GM18502 (cell line): ENCODE measurements around the gene NOTUM.
"Not testable (repeated sequence)": the region's sequence is repeated elsewhere in the genome, so short reads cannot be mapped to it uniquely, and the experiment has no call there.

Source experiments
- ATAC-seq: cut with Tn5 transposase; IDR thresholded peaks from one replicate; pipeline ENCODE4 v1.9.1; 2021; ENCODE audit warnings: mild to moderate bottlenecking; ENCODE audit not compliant: unreplicated experiment, poor library complexity

Gene NOTUM

DNA sequence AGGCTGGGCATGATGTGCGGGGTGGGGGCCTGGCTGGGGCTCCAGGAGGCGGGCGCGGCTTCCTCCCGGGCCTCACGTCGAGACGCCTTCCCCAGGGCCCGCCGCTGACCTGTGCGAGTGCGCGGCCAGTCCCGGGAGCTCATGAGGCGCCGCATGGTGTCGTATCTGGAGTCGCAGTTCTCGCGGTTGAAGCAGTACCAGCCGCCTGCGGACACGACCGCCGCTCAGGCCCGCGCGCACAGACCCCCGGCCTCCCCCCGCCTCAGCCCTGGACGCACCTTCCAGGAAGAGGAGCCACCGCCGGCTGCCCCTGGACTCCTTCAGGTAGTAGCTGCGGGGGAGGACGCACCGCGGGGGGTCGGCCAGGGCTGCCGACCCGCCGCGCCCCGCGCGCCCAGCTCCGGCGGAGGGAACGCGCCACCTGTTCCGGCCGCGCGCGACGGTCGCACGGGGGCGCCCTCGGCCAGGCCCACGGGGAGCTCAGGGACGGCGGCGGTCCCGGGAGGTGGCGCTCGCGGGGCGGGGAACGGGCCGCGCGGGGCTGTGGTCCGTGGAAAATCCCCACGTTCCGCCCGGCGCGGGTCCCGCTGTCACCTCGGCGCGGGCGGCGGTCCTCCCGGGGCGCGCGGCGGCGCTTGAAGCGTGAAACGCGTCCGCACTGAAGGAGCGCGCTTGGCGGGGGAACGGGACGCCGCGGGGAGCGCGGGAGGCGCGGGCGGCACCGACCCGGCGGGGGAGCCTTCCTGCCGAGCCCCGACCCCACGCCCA is 1.4 kb downstream of the NOTUM start:
- peak; percentile 68 for ATAC-seq

DNA sequence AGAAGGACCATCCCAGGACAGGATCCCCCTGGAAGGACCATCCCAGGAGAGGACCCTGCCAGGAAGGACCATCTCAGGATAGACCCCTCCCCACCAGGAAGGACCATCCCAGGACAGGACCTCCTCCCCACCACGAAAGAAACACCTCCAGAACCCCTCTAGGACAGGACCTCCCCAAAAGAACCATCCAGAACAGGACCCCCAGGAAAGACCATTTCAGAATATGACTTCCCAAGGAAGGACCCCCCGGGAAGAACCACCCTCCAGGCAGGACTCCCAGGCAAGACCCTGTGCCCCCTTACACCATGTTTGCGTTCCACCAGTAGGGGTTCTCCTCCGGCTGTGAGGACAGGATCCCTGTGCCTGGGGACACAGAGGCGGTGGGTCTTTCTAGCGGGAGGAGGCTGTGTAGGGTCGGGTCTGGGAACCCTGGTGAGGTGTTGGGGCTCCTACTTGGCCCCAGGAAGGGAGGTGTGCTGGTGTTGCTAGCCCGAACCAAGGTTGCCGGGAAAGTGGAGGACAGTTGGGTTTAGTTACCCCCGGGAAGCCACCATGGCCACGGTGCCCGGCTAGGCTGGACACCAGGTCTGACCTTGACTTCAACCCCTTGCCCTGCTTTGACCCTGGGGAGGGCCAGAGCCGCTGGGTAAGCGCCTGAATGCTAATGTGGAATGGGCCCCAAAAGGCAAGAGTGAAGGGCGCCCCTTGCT is 2.2 kb downstream of the NOTUM start:
- no peak for ATAC-seq

DNA sequence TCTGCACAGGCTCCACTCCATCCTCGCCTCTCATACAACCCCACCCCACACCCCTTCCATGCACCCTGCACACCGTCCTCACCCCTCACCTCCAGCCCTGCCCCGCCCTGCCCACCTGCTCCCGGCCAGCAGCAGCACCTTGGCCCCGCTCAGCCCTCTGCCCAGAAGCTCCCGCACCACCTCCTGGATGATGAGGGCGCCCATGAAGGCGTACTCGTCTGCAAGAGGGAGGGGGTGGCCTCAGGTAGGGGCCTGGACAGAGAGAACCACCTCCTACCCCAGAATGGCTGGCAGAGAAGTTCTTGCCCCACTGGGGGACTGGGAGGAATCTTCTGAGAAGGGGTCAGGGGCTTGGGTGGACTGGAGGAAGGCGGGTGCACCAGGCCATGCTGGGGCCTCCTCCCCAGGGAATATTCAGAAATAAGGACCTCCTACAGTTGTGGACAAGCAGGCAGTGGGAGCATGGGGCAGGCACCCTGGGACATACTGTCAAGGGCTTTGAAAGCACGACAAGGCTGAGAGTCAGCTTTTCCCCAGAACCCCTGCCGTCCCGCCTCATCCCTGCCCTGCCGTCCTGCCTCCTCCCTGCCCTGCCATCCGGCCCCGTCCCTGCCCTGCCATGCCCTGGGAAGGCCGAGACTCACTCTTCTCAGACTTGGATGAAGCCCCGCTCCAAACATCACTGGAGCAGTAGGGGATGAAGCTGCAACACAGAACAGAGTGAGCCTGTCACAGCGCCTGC is 3.1 kb downstream of the NOTUM start:
- ATAC-seq: no peak

DNA sequence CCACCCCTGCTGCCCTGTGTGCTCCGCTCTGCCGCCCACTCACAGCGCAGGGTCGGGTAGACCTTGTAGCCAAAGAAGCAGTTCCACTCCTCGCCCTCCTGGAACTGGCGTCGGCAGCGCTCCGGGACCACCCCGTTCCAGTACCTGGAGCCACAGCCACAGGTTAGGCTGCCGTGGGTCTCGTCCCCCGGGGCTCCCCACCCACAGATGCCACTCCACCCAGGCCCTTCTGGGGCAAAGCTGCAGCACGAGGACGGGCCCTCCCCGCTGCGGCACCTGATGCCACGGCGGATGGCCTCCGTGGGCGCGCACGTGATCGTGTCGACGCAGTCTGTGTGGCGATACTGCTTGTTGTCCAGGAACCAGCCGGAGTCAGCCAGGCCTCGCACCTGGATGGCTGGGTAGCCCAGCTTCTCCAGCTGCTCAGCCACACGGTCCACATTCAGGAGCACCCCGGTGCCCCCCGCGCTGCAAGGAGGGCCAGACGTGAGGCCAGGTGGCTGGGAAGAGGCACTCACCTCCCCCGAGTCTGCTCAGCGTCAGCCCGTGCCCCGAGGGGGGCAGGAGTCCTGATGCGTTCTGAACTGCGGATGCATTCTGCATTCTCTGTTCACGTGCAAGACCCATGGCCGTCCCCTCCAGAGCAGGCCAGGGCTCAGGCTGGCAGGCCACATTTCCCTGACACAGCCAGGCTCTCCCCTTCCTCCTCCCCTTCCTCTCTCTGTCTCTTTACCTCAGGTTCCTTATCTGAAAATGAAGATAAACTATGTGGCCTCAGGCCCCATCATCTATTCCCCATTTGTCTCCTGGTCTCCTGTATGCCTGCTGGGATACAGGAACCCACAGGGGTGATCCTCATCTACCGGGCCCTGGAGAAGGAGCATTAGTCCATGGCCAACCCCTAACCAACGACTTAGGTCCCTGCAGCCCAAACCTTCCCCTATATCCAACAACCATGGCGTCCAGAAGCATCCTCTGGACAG is 4.1 kb downstream of the NOTUM start:
- ATAC-seq: no peak

DNA sequence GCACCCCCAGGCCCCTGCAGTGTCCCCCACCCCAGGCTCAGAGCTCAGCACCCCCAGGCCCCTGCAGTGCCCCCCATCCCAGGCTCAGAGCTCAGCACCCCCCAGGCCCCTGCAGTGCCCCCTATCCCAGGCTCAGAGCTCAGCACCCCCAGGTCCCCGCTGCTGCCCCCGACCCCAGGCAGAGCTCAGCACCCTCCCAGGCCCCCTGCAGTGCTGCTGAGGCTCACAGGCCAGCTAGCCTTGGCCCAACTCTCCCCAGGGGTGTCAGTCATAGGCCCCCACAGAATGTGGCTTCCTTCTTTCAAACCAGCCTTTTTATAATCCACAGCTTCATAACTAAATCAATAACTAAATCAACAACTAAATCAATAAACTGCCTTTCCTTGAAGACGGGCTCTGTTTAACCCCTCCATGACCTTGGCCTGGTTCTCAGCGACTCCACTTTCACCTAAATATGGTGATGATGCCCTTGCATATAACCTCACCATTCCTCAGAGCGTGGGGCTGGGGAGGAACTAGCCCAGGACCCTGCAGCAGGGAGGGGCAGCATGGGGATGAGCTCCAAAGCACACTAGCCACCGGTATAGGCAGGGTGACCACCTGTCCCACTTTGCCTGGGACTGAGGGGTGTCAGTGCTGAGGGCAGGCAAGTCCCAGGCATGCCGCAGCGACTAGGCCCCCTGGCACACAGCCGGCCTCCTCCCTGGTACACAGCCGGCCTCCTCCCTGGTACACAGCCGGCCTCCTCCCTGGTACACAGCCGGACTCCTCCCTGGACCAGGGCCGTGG is 5.0 kb downstream of the NOTUM start:
- ATAC-seq: no peak

DNA sequence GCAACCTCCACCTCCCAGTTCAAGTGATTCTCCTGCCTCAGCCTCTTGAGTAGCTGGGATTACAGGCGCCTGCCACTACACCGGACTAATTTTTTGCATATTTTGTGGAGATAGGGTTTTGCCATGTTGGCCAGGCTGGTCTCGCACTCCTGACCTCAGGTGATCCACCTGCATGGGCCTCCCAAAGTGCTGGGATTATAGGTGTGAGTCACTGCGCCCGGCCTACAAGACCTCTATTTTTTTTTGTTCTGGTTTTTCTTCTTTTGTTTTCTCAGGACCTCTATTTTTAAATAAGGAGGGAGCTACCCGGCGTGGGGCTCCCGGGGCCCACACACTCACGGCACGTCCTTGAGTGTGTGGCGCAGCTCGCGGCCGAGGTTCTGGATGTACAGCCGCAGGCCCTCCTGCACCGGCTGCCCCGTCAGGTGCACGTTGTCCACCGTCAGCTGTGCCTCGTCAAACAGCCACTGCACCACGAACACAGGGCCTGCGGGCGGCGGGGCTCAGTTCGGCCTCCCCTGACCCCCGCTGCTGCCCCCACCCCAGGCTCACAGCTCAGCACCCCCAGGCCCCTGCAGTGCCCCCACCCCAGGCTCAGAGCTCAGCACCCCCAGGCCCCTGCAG is 5.8 kb downstream of the NOTUM start:
- no peak for ATAC-seq

DNA sequence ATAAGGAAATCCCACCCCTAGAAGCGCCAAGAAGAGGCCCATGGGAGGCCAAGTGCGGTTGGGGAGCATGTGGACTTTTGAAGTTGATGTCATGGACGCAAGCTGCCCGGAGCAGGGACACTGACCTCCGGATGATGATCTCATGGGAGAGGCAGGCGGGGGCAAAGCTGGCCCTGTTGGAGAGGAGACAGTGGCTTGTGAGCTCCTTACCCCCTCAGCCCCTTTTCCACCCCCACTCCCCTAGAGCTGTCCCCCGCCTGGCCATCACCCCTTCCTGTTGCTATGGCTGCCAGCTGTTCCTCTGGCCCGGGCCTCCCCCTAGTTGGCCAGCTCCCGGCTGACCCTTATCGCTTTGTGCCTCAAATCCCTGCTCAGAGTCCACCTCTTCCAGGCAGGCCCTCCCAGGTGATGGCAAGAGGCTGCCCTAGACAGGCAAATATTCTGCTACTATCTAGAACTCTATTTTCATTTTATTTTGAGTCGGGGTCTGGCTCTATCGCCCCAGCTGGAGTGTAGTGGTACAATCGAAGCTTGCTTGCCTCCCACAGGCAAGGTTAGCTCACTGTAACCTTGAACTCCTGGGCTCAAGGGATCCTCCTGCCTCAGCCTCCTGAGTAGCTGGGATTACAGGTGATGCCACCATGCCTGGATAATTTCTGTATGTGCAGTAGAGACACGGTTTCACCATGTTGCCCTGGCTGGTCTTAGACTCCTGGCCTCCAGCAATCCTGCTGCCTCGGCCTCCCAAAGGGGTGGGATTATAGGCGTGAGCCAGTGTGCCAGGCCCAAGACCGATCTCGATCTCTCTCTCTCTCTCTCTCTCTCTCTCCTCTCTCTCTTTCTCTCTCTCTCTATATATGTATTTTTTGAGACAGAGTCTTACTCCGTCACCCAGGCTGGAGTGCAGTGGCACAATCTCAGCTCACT is 6.6 kb downstream of the NOTUM start:
- ATAC-seq: no peak

DNA sequence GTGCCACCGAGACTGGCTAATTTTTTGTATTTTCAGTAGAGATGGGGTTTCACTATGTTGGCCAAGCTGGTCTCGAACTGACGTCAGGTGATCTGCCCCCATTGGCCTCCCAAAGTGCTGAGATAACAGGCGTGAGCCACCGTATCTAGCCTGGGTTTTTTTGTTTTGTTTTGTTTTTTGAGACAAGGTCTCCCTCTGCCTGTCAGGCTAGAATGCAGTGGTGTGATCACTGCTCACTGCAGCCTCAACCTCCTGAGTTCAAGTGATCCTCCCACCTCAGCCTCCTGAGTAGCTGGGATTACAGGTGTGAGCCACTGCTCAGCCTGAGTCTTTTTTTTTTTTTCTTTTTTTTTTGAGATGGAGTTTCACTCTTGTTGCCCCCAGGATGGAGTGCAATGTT is 7.5 kb downstream of the NOTUM start:
- not testable (repeated sequence) for ATAC-seq

DNA sequence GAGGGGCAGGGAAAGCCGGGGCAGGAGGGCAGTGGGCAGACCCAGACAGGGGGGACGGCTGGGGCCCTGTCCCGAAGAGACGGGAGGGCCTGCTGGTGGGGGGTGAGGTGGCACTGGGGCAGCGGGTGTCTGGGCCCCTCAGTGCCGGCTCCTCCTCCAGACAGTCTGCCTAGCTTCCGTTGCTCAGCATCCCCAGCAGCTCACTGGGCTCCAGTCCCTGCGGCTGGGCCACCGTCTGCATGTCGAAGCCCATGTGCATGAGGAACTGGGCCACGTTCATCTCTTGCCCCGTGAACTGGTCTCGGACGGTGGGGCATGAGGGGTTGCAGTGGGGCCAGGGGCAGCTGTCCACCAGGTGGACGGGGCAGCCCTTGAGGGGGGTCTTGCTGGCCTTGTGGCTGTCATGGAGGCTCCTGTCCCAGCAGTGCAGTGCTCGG is 8.2 kb downstream of the NOTUM start:
- no peak for ATAC-seq

DNA sequence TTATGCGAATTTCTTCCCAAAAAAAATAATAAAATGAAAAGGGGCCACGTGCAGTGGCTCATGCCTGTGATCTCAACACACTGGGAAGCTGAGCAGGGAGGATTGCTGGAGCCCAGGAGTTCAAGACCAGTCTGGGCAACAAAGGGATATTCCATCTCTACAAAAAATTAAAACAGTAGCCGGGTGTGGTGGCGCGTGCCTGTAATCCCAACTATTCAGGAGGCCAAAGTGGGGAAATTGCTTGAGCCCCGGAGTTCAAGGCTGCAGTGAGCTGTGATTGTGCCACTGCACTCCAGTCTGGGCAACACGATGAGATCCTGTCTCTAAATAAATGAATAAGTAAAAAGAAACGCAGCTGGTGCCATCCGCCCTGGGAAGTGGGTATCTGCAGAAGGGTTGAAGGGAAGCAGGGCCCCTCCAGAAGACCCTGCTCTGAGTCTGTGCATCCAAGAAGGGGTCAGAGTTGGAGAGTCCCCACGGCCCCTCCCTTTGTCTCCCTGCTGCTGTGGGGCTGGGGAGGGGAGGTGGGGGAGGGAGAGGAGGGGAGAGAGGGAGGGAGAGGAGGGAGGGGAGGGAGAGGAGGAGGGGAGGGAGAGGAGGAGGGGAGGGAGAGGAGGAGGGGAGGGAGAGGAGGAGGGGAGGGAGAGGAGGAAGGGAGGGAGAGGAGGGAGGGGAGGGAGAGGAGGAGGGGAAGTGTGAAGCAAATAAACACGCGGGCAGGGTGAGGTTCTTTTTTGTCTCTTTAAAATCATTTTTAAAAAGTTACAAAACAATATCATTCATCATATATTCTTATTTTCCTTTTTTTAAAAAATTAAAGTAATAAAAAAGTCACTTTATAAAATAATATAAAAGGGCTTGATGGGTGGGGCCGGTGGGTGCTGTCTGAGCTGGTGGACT is 9.0 kb downstream of the NOTUM start:
- no peak for ATAC-seq

DNA sequence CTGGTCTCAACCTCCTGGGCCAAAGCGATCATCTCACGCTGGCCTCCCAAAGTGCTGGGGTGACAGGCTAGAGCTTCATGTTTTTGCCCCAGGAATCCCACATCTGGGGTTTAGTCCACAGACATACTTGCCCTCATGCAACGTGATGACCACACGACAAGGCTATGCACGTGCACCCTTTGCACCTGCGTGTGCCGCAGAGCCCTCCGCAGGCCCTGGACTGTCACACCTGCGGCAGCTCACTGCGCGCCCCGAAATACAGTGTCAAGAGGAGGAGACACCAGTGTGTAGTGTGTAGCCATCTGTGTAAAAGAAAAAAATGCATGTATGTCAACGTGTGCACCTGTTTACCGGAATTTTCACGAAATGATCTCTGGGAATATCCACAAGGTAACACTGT is 10.5 kb downstream of the NOTUM start:
- no peak for ATAC-seq

DNA sequence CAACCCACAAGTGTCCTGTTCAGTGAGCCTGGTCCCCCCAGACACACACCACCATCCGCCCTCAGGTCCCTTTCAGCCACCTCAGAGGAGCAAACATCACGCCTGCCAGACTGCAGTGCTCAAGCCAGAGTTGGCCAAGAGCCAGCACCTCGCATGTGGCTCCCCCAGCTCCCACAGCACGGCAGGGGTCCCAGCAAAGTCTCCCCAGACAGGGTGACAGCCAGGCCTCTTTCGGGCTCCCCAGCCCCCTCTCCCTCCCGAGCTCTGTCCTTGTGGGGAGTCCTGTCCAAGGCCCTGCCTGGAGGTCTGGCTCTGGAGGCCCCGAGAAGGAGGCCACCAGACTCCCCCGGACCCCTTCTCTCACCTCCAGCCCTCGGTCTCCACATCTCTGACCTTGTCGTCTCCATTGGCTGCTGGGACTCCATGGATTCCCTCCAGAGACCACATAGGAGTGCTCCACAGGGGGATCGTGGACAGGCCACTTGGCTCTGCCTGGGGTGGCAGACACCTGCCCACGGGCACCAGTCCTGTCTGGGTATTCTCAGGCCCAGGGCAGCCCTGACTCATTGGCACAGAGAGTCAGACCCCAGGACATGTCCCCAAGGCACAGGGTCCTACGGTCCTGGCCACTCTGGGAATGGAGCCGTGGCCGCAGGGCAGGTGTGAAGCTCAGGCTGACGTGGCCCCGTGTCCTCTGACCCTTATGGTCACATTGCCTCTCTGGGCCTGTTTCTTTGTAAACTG is 12.2 kb downstream of the NOTUM start:
- ATAC-seq: no peak

DNA sequence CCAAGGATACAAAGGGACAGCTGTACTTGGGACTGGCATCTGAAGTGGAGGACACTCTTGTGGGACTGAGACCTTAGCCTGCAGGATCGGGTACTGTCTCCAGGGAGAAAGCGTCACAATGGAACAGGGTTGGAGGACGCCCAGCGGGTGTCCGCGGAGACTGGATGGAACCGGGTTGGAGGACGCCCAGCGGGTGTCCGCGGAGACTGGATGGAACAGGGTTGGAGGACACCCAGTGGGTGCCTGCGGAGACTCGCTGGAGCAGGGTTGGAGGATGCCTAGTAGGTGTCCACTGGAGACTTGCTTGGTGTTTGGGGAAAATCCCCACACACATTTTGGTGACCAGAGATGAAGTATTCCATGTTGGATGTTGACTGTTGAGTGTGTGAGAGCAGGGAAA is 13.8 kb downstream of the NOTUM start, which contains the start of gene MYADML2:
Gene MYADML2 (minus strand): TSS at position 45 of the 400 bp plus-strand sequence. CDS start 5,492 bp downstream, outside the sequence.
- ATAC-seq: no peak

DNA sequence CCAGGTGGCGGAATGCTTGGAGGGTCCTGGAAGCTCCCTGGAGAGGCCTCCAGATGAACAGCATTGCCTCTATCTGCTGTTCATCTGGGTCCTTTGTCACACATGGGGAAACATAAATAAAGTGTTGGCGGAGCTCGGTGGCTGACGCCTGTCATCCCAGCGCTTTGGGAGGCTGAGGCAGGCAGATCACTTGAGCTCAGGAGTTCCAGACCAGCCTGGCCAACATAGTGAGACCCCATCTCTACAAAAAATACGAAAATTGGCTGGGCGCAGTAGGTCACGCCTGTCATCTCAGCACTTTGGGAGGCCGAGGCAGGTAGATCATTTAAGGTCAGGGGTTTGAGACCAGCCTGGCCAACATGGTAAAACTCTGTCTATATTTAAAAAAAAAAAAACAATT is 16.1 kb downstream of the NOTUM start:
- ATAC-seq: no peak

DNA sequence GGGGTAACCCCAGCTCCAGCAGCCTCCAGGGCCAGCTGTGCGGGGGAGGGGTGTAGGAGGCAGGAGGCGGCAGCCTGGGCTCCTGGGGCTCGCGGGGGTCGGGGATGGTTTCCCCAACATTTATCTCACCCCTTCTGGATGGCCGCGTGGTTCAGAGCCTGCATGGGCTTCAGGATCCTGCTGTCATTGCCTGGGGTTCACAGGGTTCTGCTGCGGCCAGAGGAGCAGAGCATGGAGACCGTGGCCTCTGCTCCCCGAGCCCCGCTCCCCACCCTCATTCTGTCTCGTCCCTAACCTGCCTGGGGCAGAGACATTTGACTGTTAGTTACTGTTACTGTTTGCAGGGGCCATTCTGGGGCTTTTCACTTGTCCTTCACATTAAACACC is 18.8 kb downstream of the NOTUM start:
- no peak for ATAC-seq
